Measurements from ENCODE around the gene BIN2. TPM values are rescaled to one million over a fixed set of nuclear protein-coding genes. Genes with fewer than 3 reads are reported as not detected.
A peak's percentile ranks its signal among the peaks of the same experiment; 100 is the strongest.

Gene BIN2
- total RNA-seq, 4 donors from 2014 or later: 0.68 to 1.9 (median 1.3) TPM

DNA sequence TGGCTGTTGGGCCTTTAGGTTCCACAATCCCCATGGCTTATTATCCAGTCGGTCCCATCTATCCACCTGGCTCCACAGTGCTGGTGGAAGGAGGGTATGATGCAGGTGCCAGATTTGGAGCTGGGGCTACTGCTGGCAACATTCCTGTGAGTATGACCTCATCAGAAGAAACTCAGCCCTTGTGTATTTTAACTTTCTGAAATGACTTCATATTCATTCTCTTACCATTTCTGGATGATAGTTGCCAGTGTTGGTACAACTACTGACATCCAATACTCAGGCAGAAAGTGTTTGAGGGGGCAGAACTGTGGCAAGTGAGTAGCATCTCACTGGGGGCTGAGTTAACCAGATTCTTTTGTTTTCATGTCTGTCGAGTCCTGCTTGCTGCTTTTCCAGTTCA lies 83.0 kb downstream of the BIN2 start:
- DNase-seq (ENCODE audit: low spot score in 2 of 2): peak in 1 of 2 donors; percentile 40
- no peaks in the 10 kb centered on the region for H3K9me3 ChIP-seq
- peaks cover 42% of the 10 kb centered on the region for H3K4me1 ChIP-seq
- 64% methylated on average over 2 of the region's 2 CpGs for WGBS
- H3K27me3 ChIP-seq: no peaks in the 10 kb centered on the region
- no peak overlapping the region for H3K4me3 ChIP-seq
- peaks cover 55% of the 10 kb centered on the region for H3K36me3 ChIP-seq
- TF ChIP-seq, protein P1, sequence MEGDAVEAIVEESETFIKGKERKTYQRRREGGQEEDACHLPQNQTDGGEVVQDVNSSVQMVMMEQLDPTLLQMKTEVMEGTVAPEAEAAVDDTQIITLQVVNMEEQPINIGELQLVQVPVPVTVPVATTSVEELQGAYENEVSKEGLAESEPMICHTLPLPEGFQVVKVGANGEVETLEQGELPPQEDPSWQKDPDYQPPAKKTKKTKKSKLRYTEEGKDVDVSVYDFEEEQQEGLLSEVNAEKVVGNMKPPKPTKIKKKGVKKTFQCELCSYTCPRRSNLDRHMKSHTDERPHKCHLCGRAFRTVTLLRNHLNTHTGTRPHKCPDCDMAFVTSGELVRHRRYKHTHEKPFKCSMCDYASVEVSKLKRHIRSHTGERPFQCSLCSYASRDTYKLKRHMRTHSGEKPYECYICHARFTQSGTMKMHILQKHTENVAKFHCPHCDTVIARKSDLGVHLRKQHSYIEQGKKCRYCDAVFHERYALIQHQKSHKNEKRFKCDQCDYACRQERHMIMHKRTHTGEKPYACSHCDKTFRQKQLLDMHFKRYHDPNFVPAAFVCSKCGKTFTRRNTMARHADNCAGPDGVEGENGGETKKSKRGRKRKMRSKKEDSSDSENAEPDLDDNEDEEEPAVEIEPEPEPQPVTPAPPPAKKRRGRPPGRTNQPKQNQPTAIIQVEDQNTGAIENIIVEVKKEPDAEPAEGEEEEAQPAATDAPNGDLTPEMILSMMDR (IDR thresholded peaks at IDR 0.05): no peak
- no peak for TF ChIP-seq POLR2A (IDR thresholded peaks at IDR 0.05)
- TF ChIP-seq EP300 (IDR thresholded peaks at IDR 0.05): no peak
- no peak for TF ChIP-seq POLR2AphosphoS5 (IDR thresholded peaks at IDR 0.05)
- no peak overlapping the region for H3K27ac ChIP-seq

GRCh38 chr12:51238510-51239334 lies 85.3 kb downstream of the BIN2 start, which contains the start of gene DAZAP2:
Gene DAZAP2, plus strand, starts transcription at chr12:51238826. Its CDS starts 82 bp downstream, at chr12:51238908.
- TF ChIP-seq, protein P1 (IDR thresholded peaks at IDR 0.05): peak in 1 of 2 donors; percentile 28
- TF ChIP-seq POLR2A (IDR thresholded peaks at IDR 0.05) (peak; percentile 81 to 96), EP300 (IDR thresholded peaks at IDR 0.05) (no peak), POLR2AphosphoS5 (IDR thresholded peaks at IDR 0.05) (peak; percentile 88 to 98 (median 95))
- WGBS: under 1% methylated on average over 48 of the region's 70 CpGs
- Histone ChIP-seq H3K4me3 (peak within 1 kb of the TSS; percentile 92), H3K27ac (peak within 1 kb of the TSS; percentile 100), H3K27me3 (no peaks in the 10 kb centered on the region), H3K9me3 (no peaks in the 10 kb centered on the region), H3K4me1 (peaks cover 38% of the 10 kb centered on the region), H3K36me3 (peaks cover 35% of the 10 kb centered on the region)
- DNase-seq (ENCODE audit: low spot score in 2 of 2): peak; percentile 97

DNA sequence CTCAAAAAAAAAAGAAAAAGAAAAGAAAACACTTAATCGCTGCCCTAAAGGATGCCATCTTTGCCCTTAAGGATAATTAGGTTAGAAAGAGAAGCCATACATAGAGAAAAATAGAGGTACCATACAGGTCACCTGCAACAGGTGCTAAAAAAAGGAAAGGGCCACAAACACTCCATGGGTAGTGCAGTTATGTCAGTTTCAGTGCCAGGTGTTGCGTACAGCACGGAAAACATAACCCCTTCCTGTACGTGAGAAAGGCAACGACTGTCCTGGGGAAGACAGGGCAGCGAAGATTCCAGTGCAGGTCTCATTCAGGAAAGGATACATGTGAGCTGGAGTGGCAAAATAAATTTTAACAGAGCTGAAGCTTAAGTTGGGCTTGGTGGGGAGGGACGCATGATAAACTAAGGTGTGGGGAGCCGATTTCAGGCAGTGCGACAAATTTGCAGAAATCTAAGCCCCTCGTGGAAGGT lies 85.9 kb downstream of the BIN2 start:
- Histone ChIP-seq H3K9me3 (no peaks in the 10 kb centered on the region), H3K27me3 (no peaks in the 10 kb centered on the region), H3K4me3 (peak overlapping the region; percentile 92), H3K36me3 (peaks cover 30% of the 10 kb centered on the region), H3K4me1 (peaks cover 38% of the 10 kb centered on the region), H3K27ac (peak overlapping the region; percentile 100)
- TF ChIP-seq POLR2AphosphoS5 (IDR thresholded peaks at IDR 0.05) (no peak), EP300 (IDR thresholded peaks at IDR 0.05) (no peak), POLR2A (IDR thresholded peaks at IDR 0.05) (no peak)
- TF ChIP-seq, protein P1 (IDR thresholded peaks at IDR 0.05): no peak
- 8% methylated on average over 10 of the region's 10 CpGs for WGBS
- DNase-seq (ENCODE audit: low spot score in 2 of 2): no peak

DNA sequence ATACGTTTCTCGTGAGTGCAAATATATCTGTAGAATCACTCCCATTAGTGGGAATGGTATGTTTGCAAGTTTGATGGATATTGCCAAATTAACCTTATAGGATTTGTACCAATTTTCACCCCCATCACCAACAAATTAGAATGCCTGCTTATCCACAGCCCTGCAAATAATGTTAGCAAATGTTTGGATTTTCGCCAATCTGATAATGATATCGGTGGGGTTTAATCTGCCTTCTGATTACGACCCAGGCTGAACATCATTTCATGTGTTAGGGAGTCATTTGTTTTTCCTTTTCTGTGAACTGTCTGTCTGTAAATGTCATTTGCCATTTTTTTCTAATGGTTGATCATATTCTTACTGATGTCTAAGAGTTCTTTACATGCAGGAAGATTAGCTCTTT lies 89.4 kb downstream of the BIN2 start:
- H3K4me1 ChIP-seq: peaks cover 7% of the 10 kb centered on the region
- H3K27me3 ChIP-seq: no peaks in the 10 kb centered on the region
- H3K27ac ChIP-seq: no peak overlapping the region
- H3K4me3 ChIP-seq: no peak overlapping the region
- 57% methylated on average over 5 of the region's 5 CpGs for WGBS
- no peaks in the 10 kb centered on the region for H3K36me3 ChIP-seq
- no peaks in the 10 kb centered on the region for H3K9me3 ChIP-seq
- no peak for TF ChIP-seq EP300 (IDR thresholded peaks at IDR 0.05)
- no peak for TF ChIP-seq POLR2AphosphoS5 (IDR thresholded peaks at IDR 0.05)
- no peak for TF ChIP-seq POLR2A (IDR thresholded peaks at IDR 0.05)
- TF ChIP-seq, protein P1 (IDR thresholded peaks at IDR 0.05): no peak
- DNase-seq (ENCODE audit: low spot score in 2 of 2): no peak

DNA sequence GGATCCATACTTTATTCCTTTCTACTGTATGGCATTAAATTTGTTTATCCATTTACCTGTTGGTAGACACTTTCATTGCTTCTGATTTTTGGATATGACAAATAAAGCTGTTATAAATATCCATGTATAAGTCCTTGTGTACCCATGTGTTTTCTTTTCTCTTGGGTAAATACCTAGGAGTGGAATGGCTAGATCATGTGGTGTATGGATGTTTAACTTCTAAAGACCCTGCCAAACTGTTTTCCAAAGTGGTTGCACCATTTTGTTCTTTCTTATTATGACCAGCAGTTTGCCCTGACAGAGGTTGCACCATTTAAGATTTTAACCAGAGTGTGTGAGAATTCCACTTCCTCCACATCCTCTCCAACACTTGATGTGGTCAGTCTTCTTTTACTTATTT lies 91.3 kb downstream of the BIN2 start:
- Histone ChIP-seq H3K9me3 (no peaks in the 10 kb centered on the region), H3K4me3 (no peak overlapping the region), H3K36me3 (no peaks in the 10 kb centered on the region), H3K27ac (no peak overlapping the region), H3K4me1 (no peaks in the 10 kb centered on the region), H3K27me3 (no peaks in the 10 kb centered on the region)
- no peak for DNase-seq (ENCODE audit: low spot score in 2 of 2)
- TF ChIP-seq POLR2A (IDR thresholded peaks at IDR 0.05) (no peak), POLR2AphosphoS5 (IDR thresholded peaks at IDR 0.05) (no peak), EP300 (IDR thresholded peaks at IDR 0.05) (no peak)
- TF ChIP-seq, protein P1 (IDR thresholded peaks at IDR 0.05): no peak
